ENCODE measurements around the gene LHX3. TPM values are rescaled to one million over a fixed set of nuclear protein-coding genes. Genes with fewer than 3 reads are reported as not detected.

Gene LHX3
- total RNA-seq, 4 donors from 2014 or later = not detected

DNA sequence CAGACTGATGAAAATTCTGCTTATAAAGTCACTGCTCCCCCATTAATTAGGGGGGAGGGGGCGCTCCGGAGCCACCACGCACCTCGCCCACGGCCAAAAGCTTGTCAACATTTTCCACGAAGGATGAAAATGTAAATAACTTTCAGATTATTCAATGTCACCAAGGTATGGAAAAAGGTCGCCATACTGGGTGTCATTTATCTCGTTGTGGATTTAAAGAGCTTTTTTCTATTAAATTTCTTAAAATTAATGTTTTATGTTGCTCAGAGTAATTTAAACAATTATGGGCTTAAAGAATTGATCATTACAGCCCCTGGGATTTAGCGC is 13.0 kb downstream of the LHX3 start:
- no peak overlapping the region for H3K27ac ChIP-seq
- no peak for TF ChIP-seq POLR2A (IDR thresholded peaks at IDR 0.05)
- TF ChIP-seq, protein P1, sequence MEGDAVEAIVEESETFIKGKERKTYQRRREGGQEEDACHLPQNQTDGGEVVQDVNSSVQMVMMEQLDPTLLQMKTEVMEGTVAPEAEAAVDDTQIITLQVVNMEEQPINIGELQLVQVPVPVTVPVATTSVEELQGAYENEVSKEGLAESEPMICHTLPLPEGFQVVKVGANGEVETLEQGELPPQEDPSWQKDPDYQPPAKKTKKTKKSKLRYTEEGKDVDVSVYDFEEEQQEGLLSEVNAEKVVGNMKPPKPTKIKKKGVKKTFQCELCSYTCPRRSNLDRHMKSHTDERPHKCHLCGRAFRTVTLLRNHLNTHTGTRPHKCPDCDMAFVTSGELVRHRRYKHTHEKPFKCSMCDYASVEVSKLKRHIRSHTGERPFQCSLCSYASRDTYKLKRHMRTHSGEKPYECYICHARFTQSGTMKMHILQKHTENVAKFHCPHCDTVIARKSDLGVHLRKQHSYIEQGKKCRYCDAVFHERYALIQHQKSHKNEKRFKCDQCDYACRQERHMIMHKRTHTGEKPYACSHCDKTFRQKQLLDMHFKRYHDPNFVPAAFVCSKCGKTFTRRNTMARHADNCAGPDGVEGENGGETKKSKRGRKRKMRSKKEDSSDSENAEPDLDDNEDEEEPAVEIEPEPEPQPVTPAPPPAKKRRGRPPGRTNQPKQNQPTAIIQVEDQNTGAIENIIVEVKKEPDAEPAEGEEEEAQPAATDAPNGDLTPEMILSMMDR (IDR thresholded peaks at IDR 0.05) = no peak
- H3K4me1 ChIP-seq = peaks cover 0 to 4% of the 10 kb centered on the region in 2 donors
- peaks cover 0 to 34% of the 10 kb centered on the region in 2 donors for H3K27me3 ChIP-seq
- no peak for DNase-seq
- H3K36me3 ChIP-seq = no peaks in the 10 kb centered on the region
- intact Hi-C loops (cut with DNase I; ENCODE audit: low total_unique reads) = no loop called here
- H3K9me3 ChIP-seq = no peaks in the 10 kb centered on the region
- H3K4me3 ChIP-seq = no peak overlapping the region

DNA sequence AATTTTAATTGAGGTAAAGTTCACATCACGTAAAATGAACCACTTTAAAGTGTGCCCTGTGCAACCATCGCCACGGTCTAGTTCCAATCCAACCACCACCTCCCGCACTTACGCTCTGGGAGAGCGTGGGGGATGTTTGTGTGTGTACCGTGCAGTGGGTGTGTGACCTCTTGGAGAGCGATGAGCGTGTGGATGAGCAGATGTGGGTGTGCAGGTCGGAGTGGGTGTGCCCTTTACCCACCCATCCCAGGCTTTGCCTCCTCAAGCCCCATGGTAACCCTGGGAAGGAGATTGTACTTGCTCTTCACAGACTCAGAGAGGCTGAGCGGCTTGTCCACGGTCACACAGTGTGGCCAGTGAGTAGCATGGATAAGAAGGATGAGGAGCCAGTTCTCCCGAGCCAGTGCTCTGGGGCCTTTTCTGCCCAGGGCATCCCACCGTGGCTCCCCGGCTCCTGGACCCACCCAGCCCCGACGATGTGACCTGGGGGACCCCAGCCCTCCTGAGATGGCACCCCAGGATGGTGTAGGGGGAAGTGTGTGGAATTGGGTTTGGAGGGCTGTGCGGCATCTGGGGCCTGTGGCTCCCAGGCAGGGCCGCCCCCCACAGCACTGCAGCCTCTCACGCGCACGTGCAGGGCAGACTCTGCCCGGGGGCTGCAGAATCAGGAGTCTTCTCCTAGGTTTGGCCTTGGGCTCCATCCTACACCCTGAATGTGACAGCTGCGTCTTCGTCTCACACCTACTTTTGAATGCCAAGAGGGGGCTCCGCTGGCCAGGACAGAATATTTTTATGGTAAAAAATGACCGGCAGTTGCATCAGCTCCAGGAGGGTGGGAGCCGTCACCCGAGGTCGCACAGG is 13.6 kb downstream of the LHX3 start:
- Histone ChIP-seq H3K27ac (no peak overlapping the region), H3K9me3 (no peaks in the 10 kb centered on the region), H3K36me3 (no peaks in the 10 kb centered on the region), H3K4me1 (peaks cover 0 to 4% of the 10 kb centered on the region in 2 donors), H3K27me3 (peaks cover 0 to 30% of the 10 kb centered on the region in 2 donors), H3K4me3 (no peak overlapping the region)
- intact Hi-C loops (cut with DNase I; ENCODE audit: low total_unique reads) = no loop called here
- no peak for DNase-seq
- TF ChIP-seq, protein P1 (IDR thresholded peaks at IDR 0.05) = no peak
- TF ChIP-seq POLR2A (IDR thresholded peaks at IDR 0.05) = no peak

DNA sequence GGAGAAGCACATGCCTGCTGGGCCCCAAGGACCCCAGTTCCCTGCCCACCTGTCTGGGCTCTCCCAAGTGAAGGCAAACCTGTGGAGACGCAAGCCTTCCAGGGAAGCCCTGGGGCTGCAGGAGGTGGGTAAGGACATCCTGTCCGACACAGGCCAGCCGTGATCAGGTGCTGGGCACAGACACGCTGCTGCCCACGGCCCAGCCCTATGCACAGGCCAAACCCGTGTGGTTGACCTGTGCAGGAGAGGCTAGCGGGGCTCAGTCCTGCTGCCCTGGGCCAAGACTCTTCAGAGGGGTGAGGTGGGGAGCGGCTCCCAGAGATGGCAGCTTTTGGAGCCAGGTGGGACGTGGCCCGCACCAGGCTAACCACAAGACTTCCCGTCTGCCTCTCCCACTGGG is 14.3 kb downstream of the LHX3 start:
- H3K4me3 ChIP-seq = no peak overlapping the region
- TF ChIP-seq POLR2A (IDR thresholded peaks at IDR 0.05) = no peak
- TF ChIP-seq, protein P1 (IDR thresholded peaks at IDR 0.05) = no peak
- DNase-seq = no peak
- peaks cover 0 to 25% of the 10 kb centered on the region in 2 donors for H3K27me3 ChIP-seq
- intact Hi-C loops (cut with DNase I; ENCODE audit: low total_unique reads) = no loop called here
- no peaks in the 10 kb centered on the region for H3K36me3 ChIP-seq
- no peak overlapping the region for H3K27ac ChIP-seq
- H3K4me1 ChIP-seq = peaks cover 0 to 4% of the 10 kb centered on the region in 2 donors
- no peaks in the 10 kb centered on the region for H3K9me3 ChIP-seq

DNA sequence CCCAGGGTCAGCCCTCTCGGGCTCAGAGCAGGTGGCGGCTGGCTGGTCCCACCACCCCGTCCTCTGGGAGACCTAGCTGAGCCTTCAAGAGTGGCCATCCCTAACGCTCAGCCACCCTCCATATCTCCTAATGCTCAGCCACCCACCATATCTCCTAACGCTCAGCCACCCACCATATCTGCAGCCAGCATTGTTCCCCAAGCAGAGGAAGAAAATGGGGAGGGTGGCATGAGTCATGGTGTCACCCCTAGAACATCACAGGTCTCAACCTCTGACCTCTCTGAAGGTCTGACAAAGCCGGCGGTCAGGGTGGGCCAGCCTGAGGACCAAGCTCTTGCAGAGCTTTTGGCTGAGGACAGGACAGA is 14.7 kb downstream of the LHX3 start:
- no peak for DNase-seq
- intact Hi-C loops (cut with DNase I; ENCODE audit: low total_unique reads) = no loop called here

DNA sequence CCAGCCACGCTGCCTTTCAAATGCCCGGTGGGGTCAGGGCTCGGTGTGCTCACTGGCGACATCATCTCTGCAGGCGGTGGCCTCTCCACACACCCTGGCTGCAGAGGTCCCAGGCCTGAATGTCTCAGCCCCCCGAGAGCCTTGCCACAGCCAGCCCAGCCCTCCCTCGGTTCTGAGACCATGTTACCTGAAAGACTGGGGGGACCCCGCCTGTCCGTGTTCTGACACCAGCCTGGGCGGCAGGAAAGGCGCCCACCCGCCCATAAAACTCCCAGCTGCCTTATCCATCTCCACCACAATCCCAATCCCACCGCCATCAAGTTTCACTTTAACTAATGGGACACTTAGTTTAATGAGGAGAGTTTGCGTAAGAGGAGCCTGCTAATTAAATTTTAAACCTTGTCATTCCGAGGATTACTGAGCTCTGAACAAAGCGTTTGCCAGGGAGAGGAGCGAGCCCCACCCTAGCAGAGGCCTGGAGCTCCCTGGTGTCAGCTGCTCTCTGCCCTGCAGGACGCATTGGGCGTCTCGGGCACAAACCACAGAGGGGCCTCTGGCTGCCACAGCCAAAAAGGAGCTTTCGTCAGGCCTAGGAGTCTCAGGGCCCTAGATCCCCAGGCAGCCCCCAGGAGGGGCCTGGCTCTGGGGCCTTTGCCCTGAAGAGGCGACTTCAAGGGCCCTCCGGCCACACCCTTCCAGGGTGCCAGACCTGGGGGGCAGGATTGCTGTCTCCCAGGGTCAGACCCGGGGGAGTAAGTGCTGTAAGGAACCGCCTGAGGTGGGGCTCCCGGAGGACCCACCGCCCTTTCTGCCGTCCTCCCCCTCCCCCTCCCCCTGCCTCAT is 15.3 kb downstream of the LHX3 start:
- H3K4me1 ChIP-seq = peaks cover 0 to 4% of the 10 kb centered on the region in 2 donors
- intact Hi-C loops (cut with DNase I; ENCODE audit: low total_unique reads) = no loop called here
- no peak for DNase-seq
- H3K36me3 ChIP-seq = no peaks in the 10 kb centered on the region
- no peak for TF ChIP-seq POLR2A (IDR thresholded peaks at IDR 0.05)
- TF ChIP-seq, protein P1 (IDR thresholded peaks at IDR 0.05) = no peak
- H3K27me3 ChIP-seq = peaks cover 0 to 21% of the 10 kb centered on the region in 2 donors
- H3K27ac ChIP-seq = no peak overlapping the region
- H3K4me3 ChIP-seq = no peak overlapping the region
- H3K9me3 ChIP-seq = no peaks in the 10 kb centered on the region

More for the DNA sequence above, 14.7 kb downstream of the LHX3 start:
- peaks cover 0 to 4% of the 10 kb centered on the region in 2 donors for H3K4me1 ChIP-seq
- H3K27me3 ChIP-seq = peaks cover 0 to 21% of the 10 kb centered on the region in 2 donors
- no peak overlapping the region for H3K27ac ChIP-seq
- H3K36me3 ChIP-seq = no peaks in the 10 kb centered on the region
- H3K9me3 ChIP-seq = no peaks in the 10 kb centered on the region
- no peak for TF ChIP-seq POLR2A (IDR thresholded peaks at IDR 0.05)
- H3K4me3 ChIP-seq = no peak overlapping the region

All from uterus (tissue), 4 donors.